DMS 273 treated with DMSO at 0.1 percent for 48 hours (cell line): ENCODE data around the gene SYNGAP1.

Source experiments
- DNase-seq: peaks from one replicate; lab custom pipeline; 2025; lab: John Stamatoyannopoulos, UW

Gene SYNGAP1

GRCh38 chr6:33439956-33440648, 20.2 kb downstream of the SYNGAP1 start:
- no peak for DNase-seq

DNA sequence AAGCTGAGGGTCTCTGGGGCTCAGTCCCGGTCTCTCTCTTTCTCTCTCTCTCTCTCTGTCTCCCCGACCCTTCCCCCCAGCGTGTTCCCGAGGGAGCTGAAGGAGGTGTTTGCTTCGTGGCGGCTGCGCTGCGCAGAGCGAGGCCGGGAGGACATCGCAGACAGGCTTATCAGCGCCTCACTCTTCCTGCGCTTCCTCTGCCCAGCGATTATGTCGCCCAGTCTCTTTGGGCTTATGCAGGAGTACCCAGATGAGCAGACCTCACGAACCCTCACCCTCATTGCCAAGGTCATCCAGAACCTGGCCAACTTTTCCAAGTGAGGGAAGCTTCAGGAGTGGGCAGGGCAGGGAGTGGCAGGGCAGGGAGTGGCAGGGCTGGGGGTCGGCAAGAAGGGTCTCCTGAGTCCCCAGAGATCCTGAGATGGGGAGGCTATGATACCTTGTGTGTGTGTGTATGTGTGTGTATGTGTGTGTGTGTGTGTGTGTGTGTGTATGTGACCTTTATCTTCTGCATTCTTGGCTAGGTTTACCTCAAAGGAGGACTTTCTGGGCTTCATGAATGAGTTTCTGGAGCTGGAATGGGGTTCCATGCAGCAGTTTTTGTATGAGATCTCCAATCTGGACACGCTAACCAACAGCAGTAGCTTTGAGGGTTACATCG, 20.9 kb downstream of the SYNGAP1 start:
- DNase-seq: no peak

GRCh38 chr6:33441457-33441856, 21.6 kb downstream of the SYNGAP1 start:
- no peak for DNase-seq

DNA sequence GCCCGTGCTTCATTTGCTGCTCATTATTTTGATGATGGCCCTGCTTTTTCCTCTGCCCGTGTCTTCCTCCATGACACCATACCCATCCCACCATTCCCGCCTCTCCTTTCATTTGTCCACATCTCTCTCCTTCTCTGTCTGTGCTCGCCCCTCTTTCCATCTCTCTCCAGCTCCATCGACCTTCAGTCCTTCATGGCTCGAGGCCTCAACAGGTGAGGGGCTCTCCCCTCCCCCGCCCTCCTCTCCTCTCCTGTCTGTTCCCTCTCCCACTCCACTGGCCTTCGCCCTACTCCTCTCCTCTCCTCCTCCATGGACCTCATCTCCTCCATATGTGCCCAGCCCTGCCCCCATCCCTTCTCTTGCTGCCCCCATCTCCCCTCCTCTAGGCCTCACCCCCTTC, 22.4 kb downstream of the SYNGAP1 start:
- no peak for DNase-seq

- DNase-seq: no peak
These were observed 23.2 kb downstream of the SYNGAP1 start for GRCh38 chr6:33443025-33443424.

DNA sequence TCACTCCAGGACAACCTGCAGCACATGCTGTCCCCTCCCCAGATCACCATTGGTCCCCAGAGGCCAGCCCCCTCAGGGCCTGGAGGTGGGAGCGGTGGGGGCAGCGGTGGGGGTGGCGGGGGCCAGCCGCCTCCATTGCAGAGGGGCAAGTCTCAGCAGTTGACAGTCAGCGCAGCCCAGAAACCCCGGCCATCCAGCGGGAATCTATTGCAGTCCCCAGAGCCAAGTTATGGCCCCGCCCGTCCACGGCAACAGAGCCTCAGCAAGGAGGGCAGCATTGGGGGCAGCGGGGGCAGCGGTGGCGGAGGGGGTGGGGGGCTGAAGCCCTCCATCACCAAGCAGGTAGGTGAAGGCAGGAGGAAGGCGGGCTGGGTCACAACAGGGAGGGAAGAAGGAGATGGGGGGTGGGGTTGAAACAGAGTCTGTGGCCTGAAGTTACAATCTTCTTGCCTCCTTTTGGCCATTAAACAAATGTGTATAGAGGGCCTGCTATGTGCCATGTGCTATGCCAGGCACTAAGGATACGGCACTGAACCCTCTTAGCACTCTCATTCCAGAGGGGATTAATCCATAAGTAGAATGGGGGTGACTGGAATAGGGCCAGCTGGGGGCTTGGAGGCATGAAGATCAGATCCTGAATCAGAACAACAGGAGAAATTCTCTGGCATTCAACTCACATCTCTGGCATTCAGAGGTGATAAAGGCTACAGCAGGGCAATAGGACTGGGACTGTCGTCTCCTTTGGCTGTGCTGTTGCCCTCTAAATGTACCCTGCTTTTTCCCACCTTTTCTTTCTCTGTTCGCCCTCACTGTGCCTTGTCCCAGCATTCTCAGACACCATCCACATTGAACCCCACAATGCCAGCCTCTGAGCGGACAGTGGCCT, 24.0 kb downstream of the SYNGAP1 start:
- DNase-seq: no peak

GRCh38 chr6:33445119-33445603, 25.3 kb downstream of the SYNGAP1 start:
- no peak for DNase-seq

- no peak for DNase-seq
These were observed 26.5 kb downstream of the SYNGAP1 start for GRCh38 chr6:33446356-33446755.

- no peak for DNase-seq
These were observed 30.6 kb downstream of the SYNGAP1 start for GRCh38 chr6:33450434-33450833.

DNA sequence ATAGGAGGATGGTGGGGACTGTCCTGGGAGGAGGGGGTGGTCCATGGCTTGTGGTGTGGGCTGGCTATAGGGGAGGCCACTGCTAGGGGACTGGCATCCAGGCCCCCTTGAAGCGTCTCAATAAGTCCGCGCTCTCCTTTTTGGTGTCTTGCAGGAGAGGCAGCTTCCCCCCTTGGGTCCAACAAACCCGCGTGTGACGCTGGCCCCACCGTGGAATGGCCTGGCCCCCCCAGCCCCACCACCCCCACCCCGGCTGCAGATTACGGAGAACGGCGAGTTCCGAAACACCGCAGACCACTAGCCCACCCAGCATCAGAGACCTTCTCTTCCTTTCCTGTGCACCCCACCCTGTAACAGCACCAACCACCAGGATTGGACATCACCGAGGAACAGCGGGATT, 31.7 kb downstream of the SYNGAP1 start:
- DNase-seq: no peak

- no peak for DNase-seq
These were observed 32.6 kb downstream of the SYNGAP1 start for GRCh38 chr6:33452496-33452895.

- DNase-seq: no peak
These were observed 33.6 kb downstream of the SYNGAP1 start for GRCh38 chr6:33453393-33454008.

- peak; percentile 91 for DNase-seq
These were observed 34.4 kb downstream of the SYNGAP1 start, which contains the start of gene ZBTB9 for GRCh38 chr6:33454009-33454946. Gene ZBTB9, plus strand, starts transcription at chr6:33454576. Its CDS starts 525 bp downstream, at chr6:33455101.

GRCh38 chr6:33455051-33455450, 35.2 kb downstream of the SYNGAP1 start:
- DNase-seq: no peak

- DNase-seq: no peak
These were observed 36.3 kb downstream of the SYNGAP1 start for GRCh38 chr6:33456156-33456555.

DNA sequence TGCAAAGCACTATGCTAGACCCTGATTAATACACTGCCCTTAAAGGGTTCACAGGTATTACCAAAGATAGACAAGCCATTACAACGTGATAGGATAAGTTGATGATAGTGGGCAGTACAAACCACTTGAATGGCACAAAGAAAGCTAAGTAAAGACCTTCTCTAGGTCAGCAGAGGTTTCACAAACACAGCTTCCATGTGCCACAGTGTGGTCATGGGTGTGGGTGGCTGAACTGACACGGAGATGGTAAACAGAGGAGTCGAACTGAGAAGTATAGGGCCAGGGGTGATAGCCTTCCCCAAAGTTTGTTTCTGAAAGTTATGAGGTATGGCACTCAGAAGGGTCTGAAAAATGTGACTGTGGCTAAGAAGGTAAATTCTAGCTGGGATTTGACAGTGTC, 38.8 kb downstream of the SYNGAP1 start:
- DNase-seq: no peak

GRCh38 chr6:33459226-33459625, 39.4 kb downstream of the SYNGAP1 start:
- DNase-seq: no peak

GRCh38 chr6:33466075-33466735, 46.3 kb downstream of the SYNGAP1 start:
- DNase-seq: no peak

DNA sequence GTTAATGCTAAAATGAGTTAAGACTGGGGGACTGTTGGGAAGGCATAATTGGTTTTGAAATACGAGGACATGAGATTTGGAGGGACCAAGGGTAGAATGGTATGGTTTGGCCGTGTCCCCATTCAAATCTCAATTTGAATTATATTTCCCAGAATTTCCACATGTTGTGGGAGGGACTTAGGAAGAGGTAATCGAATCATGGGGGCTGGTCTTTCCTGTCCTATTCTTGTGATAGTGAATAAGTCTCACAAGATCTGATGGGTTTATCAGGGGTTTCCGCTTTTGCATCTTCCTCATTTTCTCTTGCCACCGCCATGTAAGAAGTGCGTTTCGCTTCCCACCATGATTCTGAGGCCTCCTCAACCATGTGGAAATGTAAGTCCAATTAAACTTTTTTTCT, 47.2 kb downstream of the SYNGAP1 start:
- DNase-seq: no peak

- no peak for DNase-seq
These were observed 49.8 kb downstream of the SYNGAP1 start for GRCh38 chr6:33469661-33470060.
